OCI-LY1 (cell line): ENCODE measurements around the gene MEI1.

Experiments used
- CTCF ChIP-seq: fragments of 200-600 bp; sonication (generic), shearing (Covaris generic); IDR thresholded peaks from 2 replicates; pipeline ENCODE4 v1.5.1; 2017; ENCODE audit warnings: mild to moderate bottlenecking, antibody characterized with exemption, low read length, moderate library complexity, mixed read lengths
- EZH2 ChIP-seq: fragments of 200-600 bp; sonication (generic), shearing (Covaris generic); IDR thresholded peaks from 2 replicates; pipeline ENCODE4 v1.8.0; 2017; ENCODE audit warnings: borderline replicate concordance, mixed run types, mild to moderate bottlenecking, antibody characterized with exemption, low read length, moderate library complexity, mixed read lengths

GRCh38 chr22:41825376-41825775 lies 126.1 kb downstream of the MEI1 start:
- TF ChIP-seq CTCF (no peak), EZH2 (no peak)
